ENCODE data around the gene POLDIP3.
A peak's percentile ranks its signal among the peaks of the same experiment; 100 is the strongest.

Gene POLDIP3

GRCh38 chr22:42641801-42642413 is 27.2 kb upstream of the POLDIP3 start:
- no peak for DNase-seq (ENCODE audit: low spot score)

GRCh38 chr22:42639541-42640241 is 25.0 kb upstream of the POLDIP3 start:
- no peak for DNase-seq (ENCODE audit: low spot score)

GRCh38 chr22:42637555-42637954 is 22.9 kb upstream of the POLDIP3 start:
- DNase-seq (ENCODE audit: low spot score), result no peak

- DNase-seq (ENCODE audit: low spot score), result no peak
Observed at GRCh38 chr22:42636506-42636905, 21.8 kb upstream of the POLDIP3 start.

GRCh38 chr22:42635531-42635930 is 20.8 kb upstream of the POLDIP3 start:
- DNase-seq (ENCODE audit: low spot score), result no peak

GRCh38 chr22:42633013-42633412 is 18.3 kb upstream of the POLDIP3 start:
- DNase-seq (ENCODE audit: low spot score), result no peak

GRCh38 chr22:42632096-42632495 is 17.4 kb upstream of the POLDIP3 start:
- no peak for DNase-seq (ENCODE audit: low spot score)

GRCh38 chr22:42630901-42631602 is 16.4 kb upstream of the POLDIP3 start:
- DNase-seq (ENCODE audit: low spot score), result no peak

- no peak for DNase-seq (ENCODE audit: low spot score)
Observed at GRCh38 chr22:42630211-42630610, 15.5 kb upstream of the POLDIP3 start.

GRCh38 chr22:42627981-42628380 is 13.3 kb upstream of the POLDIP3 start:
- no peak for DNase-seq (ENCODE audit: low spot score)

GRCh38 chr22:42626951-42627625 is 12.4 kb upstream of the POLDIP3 start:
- no peak for DNase-seq (ENCODE audit: low spot score)

GRCh38 chr22:42626431-42626830 is 11.7 kb upstream of the POLDIP3 start:
- no peak for DNase-seq (ENCODE audit: low spot score)

- no peak for DNase-seq (ENCODE audit: low spot score)
Observed at GRCh38 chr22:42625416-42625815, 10.7 kb upstream of the POLDIP3 start.

- DNase-seq (ENCODE audit: low spot score), result no peak
Observed at GRCh38 chr22:42624551-42625106, 9.9 kb upstream of the POLDIP3 start.

- no peak for DNase-seq (ENCODE audit: low spot score)
Observed at GRCh38 chr22:42623756-42624441, 9.2 kb upstream of the POLDIP3 start.

- no peak for DNase-seq (ENCODE audit: low spot score)
Observed at GRCh38 chr22:42623301-42623751, 8.6 kb upstream of the POLDIP3 start.

- DNase-seq (ENCODE audit: low spot score), result no peak
Observed at GRCh38 chr22:42622061-42622710, 7.5 kb upstream of the POLDIP3 start.

- DNase-seq (ENCODE audit: low spot score), result peak; percentile 45
Observed at GRCh38 chr22:42621505-42622002, 6.9 kb upstream of the POLDIP3 start.

GRCh38 chr22:42620084-42620483 is 5.4 kb upstream of the POLDIP3 start:
- DNase-seq (ENCODE audit: low spot score), result no peak

GRCh38 chr22:42619261-42620063 is 4.8 kb upstream of the POLDIP3 start:
- no peak for DNase-seq (ENCODE audit: low spot score)

All from activated CD4-positive, alpha-beta T cell treated with anti-CD3 and anti-CD28 coated beads, Interleukin-2, Interleukin-4, amounts not matched to agents 100 ng/mL and 50 ng/mL, durations not matched to agents 16 hours and 8 hours (primary cell).